BJ (cell line): ENCODE data around the gene DNAH14. TPM values are rescaled to one million over a fixed set of nuclear protein-coding genes. Genes with fewer than 3 reads are reported as not detected.
A peak's percentile ranks its signal among the peaks of the same experiment; 100 is the strongest.
"Not testable (repeated sequence)": the region's sequence is repeated elsewhere in the genome, so short reads cannot be mapped to it uniquely, and the experiment has no call there.

Source experiments
- CTCF ChIA-PET: fragments of 350-600 bp; formaldehyde crosslinking; extraction: SDS; loops from one replicate; lab custom pipeline; 2021; ENCODE audit warnings: antibody characterized with exemption, inconsistent platforms; lab: Yijun Ruan, JAX
- POLR2A ChIA-PET: fragments of 300-600 bp; sonication (Branson Sonifier 250); formaldehyde crosslinking; extraction: SDS; loops from one replicate; lab custom pipeline; 2021; ENCODE audit warnings: antibody characterized with exemption; lab: Charles Lee
- DNase-seq: peaks from one replicate; pipeline ENCODE4 v3.0.0-alpha.2; 2011; ENCODE audit warnings: low read depth
- H3K27me3 ChIP-seq: 2 replicates; pipeline ENCODE4 v1.6.0; 2011; ENCODE audit warnings: low read length; ENCODE audit not compliant: control insufficient read depth, insufficient read depth
- H3K36me3 ChIP-seq: 2 replicates; pipeline ENCODE4 v1.5.1; 2011; ENCODE audit warnings: low read length; ENCODE audit not compliant: control insufficient read depth, insufficient read depth
- H3K4me3 ChIP-seq: 2 replicates; pipeline ENCODE4 v1.5.1; 2011; ENCODE audit warnings: low read depth, mild to moderate bottlenecking, control low read depth, low read length
- CTCF ChIP-seq: IDR thresholded peaks from 2 replicates; pipeline ENCODE4 v1.5.1; 2011; ENCODE audit warnings: low read depth, mild to moderate bottlenecking, control low read depth, inconsistent platforms, low read length, moderate library complexity; ENCODE audit not compliant: insufficient read depth
- polyA minus RNA-seq: library from RNA; depleted of rRNA, polyadenylated mRNA; stranded (reverse); fragments of >200 nt; gene quantifications from 2 replicates; pipeline ENCODE4 v1.2.3, GENCODE V29; 2011; rRNA and poly(A)+ RNA removed
- polyA plus RNA-seq: library from polyadenylated mRNA; depleted of rRNA; stranded (reverse); fragments of >200 nt; gene quantifications from 2 replicates; pipeline ENCODE4 v1.2.3, GENCODE V29; 2011; rRNA removed

Gene DNAH14
- polyA plus RNA-seq: 1.6 and 4.1 TPM in 2 replicates
- polyA minus RNA-seq: 0.51 and 0.62 TPM in 2 replicates

DNA sequence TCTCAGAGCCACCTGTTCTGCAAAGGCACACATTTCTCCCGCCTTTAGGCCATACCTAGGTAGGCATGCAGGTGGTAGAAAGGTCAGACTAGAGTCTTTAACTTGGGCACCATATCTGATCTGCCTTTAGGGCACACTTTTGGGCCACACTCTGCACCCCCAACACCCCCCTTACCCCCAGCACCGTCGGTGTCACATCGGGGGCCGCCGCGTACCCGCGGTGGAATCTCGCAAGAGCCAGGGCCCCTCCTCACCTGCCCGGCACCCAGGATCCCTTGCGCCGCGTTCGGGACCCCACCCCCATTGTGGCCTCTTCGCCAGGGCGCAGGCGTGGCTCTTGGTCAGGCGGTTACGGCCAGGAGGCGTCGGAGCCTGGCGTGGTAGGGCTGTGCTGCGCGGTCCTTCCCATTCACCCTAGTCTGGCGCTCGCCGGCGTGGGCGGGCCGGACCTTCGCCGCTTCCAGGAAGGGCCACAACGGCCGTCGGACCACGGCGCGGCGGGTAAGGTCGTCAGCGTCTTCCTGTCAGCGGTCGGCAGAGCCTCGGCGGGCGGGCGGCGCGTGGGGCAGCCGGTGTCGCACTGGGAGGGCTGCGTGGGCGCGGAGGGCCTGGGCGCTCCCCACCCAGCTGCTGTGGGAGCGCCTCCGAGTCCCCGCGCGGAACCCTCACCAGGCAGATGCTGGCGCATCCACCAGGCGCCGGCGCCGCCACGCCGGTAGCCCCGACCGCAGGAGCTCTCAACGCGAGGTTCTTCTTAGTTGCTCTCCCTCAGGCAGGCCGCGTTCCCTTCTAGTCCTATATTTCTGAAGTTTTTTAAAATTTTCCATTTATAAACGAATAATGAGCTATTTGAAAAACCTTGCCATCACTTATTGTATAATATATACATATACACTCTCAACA lies at the start of gene DNAH14:
TSS of gene DNAH14 (plus strand) at position 341 of the 903 bp plus-strand sequence. CDS start 23,028 bp downstream, outside the sequence.
- TF ChIP-seq CTCF: no peak
- Histone ChIP-seq H3K4me3 (peak within 1 kb of the TSS; percentile 60), H3K36me3 (no peaks in the 10 kb centered on the region), H3K27me3 (no peaks in the 10 kb centered on the region)
- ChIA-PET POLR2A (no interaction called here), CTCF (interaction anchor here (0.7 to 0.8 kb wide), 2 partner anchors 29 to 270 kb away, joined by 3 read pairs; no protein-coding TSS in a partner anchor)
- DNase-seq: peak; percentile 17

DNA sequence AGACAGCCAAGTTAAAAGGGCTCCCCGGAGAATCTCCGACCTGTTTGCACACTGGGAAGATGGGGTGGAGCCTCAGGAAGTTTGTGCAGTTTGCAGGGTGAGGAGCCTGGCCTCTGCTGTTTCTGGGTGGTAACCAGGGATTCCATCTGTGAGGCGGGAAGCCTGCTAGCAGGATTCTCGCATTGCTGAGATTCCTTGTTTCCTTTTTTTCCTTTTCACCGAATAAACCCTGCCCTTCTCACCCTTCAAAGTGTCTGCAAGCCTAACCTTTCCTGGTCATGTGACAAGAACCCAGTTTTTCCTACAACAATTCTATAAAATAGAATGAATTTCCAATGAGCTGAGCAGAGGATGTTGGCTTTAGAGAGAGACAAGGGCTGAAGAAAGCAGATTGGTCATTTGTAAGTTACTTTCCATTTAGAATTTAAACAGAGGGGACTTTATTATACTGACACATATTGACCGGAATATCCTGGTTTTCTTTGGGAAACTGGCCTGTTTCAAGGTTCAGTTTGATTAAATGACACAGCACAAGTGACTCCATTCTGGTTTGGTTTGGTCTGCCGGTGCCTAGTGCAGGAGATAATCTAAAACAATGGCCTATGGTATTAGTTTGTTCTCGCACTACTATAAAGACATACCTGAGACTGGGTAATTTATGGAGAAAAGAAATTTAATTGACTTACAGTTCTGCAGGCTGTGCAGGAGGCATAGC lies 48.7 kb upstream of the DNAH14 start:
- Histone ChIP-seq H3K4me3 (no peak overlapping the region), H3K27me3 (peaks cover 5% of the 10 kb centered on the region), H3K36me3 (no peaks in the 10 kb centered on the region)
- DNase-seq: no peak
- CTCF ChIA-PET: interaction anchor here (1.0 to 1.2 kb wide), 2 partner anchors 29 to 368 kb away, joined by 3 read pairs; no protein-coding TSS in a partner anchor
- no peak for TF ChIP-seq CTCF
- POLR2A ChIA-PET: no interaction called here

GRCh38 chr1:224881308-224881692 lies 48.2 kb upstream of the DNAH14 start:
- CTCF ChIA-PET, POLR2A ChIA-PET, H3K27me3 ChIP-seq: not testable (repeated sequence)

DNA sequence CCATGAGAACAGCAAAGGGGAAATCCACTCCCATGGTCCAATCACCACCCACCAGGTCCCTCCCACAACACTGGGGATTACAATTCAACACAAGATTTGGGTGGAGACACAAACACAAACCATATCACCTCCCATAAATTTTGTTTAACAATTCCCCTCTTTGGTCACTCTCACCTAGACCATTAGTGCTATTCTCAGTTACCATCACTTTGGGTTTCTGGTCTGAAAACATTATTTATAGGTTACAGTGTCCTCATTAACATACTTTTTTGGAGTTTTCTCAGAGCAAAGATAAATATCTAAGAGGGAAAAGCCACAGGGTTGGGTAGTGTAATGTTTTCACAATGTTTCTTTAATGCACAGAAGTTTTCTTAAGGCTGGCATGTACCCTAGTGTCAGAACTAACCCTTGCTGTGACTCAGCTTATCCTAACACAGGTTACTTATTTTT lies 47.7 kb upstream of the DNAH14 start:
- Histone ChIP-seq H3K36me3 (no peaks in the 10 kb centered on the region), H3K27me3 (no peaks in the 10 kb centered on the region; the same call in 1 of the 2 replicates), H3K4me3 (no peak overlapping the region)
- ChIA-PET POLR2A (no interaction called here), CTCF (no interaction called here)
- DNase-seq: no peak
- TF ChIP-seq CTCF: no peak

More at GRCh38 chr1:224881308-224881692, 48.2 kb upstream of the DNAH14 start:
- H3K36me3 ChIP-seq, H3K4me3 ChIP-seq, DNase-seq: not testable (repeated sequence)

DNA sequence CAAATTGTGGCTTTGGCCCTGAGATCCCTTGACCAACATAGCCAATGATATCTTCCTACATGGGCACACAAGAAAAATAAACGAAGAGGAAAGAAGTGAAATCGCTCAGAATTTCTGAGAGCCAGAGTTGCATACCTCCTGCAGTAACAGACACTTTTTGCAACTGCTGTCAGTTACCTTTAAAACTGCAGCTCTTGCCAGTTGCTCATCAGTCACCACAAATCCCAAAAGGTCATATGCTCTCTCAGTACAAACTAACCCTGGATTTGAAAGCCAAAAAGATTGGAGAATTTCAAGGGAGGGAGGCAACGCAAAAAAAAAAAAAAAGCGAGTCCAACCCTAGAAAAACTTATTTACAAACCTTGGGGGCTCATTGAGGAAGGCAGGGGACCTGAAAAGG lies 47.2 kb upstream of the DNAH14 start:
- ChIA-PET POLR2A (no interaction called here), CTCF (interaction anchor here (0.7 kb wide), 1 partner anchor 11 kb away, joined by 3 read pairs; no protein-coding TSS in a partner anchor)
- no peak for TF ChIP-seq CTCF
- Histone ChIP-seq H3K4me3 (no peak overlapping the region), H3K27me3 (no peaks in the 10 kb centered on the region; the same call in 1 of the 2 replicates), H3K36me3 (no peaks in the 10 kb centered on the region)
- DNase-seq: no peak
